Measurements from ENCODE around the gene ANKRD53.

DNA sequence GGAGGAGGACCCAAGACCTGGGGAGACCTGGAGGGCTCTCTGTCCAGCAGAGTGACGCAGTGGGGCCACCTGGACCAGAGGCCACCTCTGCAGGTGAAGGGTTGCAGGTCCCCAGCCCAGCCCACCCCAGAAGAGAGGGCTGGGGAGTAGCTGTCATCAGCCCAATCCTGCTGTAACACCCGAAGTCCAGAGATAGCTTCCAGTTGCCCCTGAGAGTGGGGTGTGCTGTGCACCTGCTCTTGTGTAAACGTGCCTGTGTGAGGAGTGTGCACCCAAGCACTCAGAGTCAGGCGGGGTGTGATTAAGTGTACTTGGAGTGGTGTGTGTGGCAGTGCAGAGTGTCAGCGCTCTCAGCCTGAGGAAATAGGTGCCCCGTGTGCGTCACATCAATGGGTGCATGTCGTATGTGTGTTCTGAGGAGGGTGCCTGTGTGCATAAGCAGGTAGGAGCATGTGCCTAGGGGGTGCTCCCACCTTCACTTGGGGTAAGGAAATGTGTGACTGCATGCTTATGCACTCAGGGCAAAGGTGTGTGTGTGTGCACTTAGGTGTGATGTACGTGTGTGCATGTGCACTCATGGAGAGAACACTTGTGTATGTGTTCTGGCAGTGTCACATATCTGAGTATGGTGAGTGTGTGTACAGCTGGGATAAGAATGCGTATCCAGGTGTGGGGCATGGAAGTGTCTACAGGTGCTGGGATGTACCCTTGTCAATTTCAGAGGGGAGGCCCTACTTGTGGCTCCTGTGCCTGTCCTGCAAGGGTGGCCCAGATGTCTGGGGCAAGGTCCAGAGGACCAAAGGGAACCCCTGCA lies 42.1 kb upstream of the ANKRD53 start:
- no peak for TF ChIP-seq EZH2 (IDR thresholded peaks at IDR 0.05; ENCODE audit: borderline replicate concordance, low read length)
- TF ChIP-seq, protein P1, sequence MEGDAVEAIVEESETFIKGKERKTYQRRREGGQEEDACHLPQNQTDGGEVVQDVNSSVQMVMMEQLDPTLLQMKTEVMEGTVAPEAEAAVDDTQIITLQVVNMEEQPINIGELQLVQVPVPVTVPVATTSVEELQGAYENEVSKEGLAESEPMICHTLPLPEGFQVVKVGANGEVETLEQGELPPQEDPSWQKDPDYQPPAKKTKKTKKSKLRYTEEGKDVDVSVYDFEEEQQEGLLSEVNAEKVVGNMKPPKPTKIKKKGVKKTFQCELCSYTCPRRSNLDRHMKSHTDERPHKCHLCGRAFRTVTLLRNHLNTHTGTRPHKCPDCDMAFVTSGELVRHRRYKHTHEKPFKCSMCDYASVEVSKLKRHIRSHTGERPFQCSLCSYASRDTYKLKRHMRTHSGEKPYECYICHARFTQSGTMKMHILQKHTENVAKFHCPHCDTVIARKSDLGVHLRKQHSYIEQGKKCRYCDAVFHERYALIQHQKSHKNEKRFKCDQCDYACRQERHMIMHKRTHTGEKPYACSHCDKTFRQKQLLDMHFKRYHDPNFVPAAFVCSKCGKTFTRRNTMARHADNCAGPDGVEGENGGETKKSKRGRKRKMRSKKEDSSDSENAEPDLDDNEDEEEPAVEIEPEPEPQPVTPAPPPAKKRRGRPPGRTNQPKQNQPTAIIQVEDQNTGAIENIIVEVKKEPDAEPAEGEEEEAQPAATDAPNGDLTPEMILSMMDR (conservative IDR thresholded peaks at IDR 0.05 in 1 of 2, IDR thresholded peaks at IDR 0.05 in 1 of 2; ENCODE audit: extremely low read depth in 1 of 2, insufficient read depth in 1 of 2, low read depth in 1 of 2, low read length in 2 of 2): no peak

All from mammary epithelial cell (primary cell).